Stomach (tissue), 9 donors: ENCODE results near the gene ADIPOR1. TPM values are rescaled to one million over a fixed set of nuclear protein-coding genes. Genes with fewer than 3 reads are reported as not detected.

ENCODE experiments used
- DNase-seq, 2 donors: peaks; one replicate each; pipeline versions ENCODE4 v3.0.0 to v3.0.0-alpha.2; 2013 to 2019
- H3K27ac ChIP-seq, 5 donors: fragments of 200-600 bp in 4 of 5; sonication (generic) in 4 of 5; one replicate each; pipeline ENCODE4 v1.5.1; 2013 to 2019; ENCODE audit warnings: mild to moderate bottlenecking in 1 of 5, moderate library complexity in 1 of 5
- H3K27me3 ChIP-seq, 3 donors: fragments of 200-600 bp; sonication (generic); one replicate each; pipeline ENCODE4 v1.5.1; 2017 to 2019; ENCODE audit warnings: mixed run types in 1 of 3
- H3K36me3 ChIP-seq, 4 donors: fragments of 200-600 bp; sonication (generic); 1 replicate in 3 of 4; 2 replicates in 1 of 4; pipeline ENCODE4 v1.5.1; 2016 to 2019
- H3K4me1 ChIP-seq, 4 donors: fragments of 200-600 bp; sonication (generic); one replicate each; pipeline ENCODE4 v1.5.1; 2016 to 2019
- H3K4me3 ChIP-seq, 4 donors: fragments of 200-600 bp; sonication (generic) in 3 of 4; one replicate each; pipeline ENCODE4 v1.5.1; 2016 to 2019; ENCODE audit warnings: mild to moderate bottlenecking in 1 of 4
- H3K9me3 ChIP-seq, 4 donors: fragments of 200-600 bp; sonication (generic); one replicate each; pipeline ENCODE4 v1.5.1; 2016 to 2019
- EP300 ChIP-seq: sonication (generic); formaldehyde crosslinking; IDR thresholded peaks from one replicate; pipeline ENCODE4 v1.6.1; 2017; ENCODE audit warnings: antibody characterized with exemption
- POLR2A ChIP-seq, 4 donors: fragments of 450-650 bp; IDR thresholded peaks; one replicate each; pipeline ENCODE4 v1.6.1; 2016; ENCODE audit warnings: antibody characterized with exemption in 4 of 4, control low read depth in 2 of 4, mild to moderate bottlenecking in 1 of 4, moderate library complexity in 1 of 4
- POLR2AphosphoS5 ChIP-seq, 3 donors: sonication (generic); formaldehyde crosslinking; IDR thresholded peaks; one replicate each; pipeline ENCODE4 v1.6.1; 2016; ENCODE audit warnings: antibody characterized with exemption in 3 of 3
- WGBS, 5 donors: extraction: QIAGEN DNeasy Blood & Tissue Kit in 3 of 5; methylation state at CpG; one replicate each; pipeline versions ENCODE4 v1.1.5 to v1.1.7; 2013 to 2018; 5-methylcytosine and 5-hydroxymethylcytosine counted together
- intact Hi-C: fragments of 100-400 bp; cut with DNase I; formaldehyde crosslinking; loops from one replicate; pipeline ENCODE4 v1.15.1; 2023; ENCODE audit warnings: low total_unique reads
- polyA plus RNA-seq, 3 donors: library from polyadenylated mRNA; stranded (reverse); fragments of 200-250 nt; gene quantifications; one replicate each; pipeline ENCODE4 v1.2.3, GENCODE V29; 2013
- total RNA-seq, 5 donors: library from RNA; depleted of rRNA; stranded (reverse); fragments of >200 nt; gene quantifications; one replicate each; pipeline versions ENCODE4 v1.1.0 to v1.2.3, GENCODE V29; 2014 to 2016
- TF ChIP-seq, protein P1 (sequence below), 7 experiments: fragments of 450-650 bp in 4 of 7; fragments of 200-600 bp in 3 of 7; sonication (generic) in 3 of 7; IDR thresholded peaks; one replicate each; pipeline ENCODE4 v1.5.1; 2016 to 2019; ENCODE audit warnings: antibody characterized with exemption in 7 of 7, control low read depth in 2 of 7, mild to moderate bottlenecking in 1 of 7
- donor health status: healthy with polysubstance abuse.
- donor health status: Bipolar disorder and iron deficiency.
- donor health status: healthy.

ADIPOR1 gene
- total and polyA plus RNA-seq, 8 donors, result 46.1 to 112 (median 65.9) TPM

- H3K4me1 ChIP-seq, result peaks cover 0 to 18% (median 11%) of the 10 kb centered on the region in 4 donors
- 75 to 92% (median 81%) methylated on average over 1 of the region's 1 CpG for WGBS, 5 donors
- intact Hi-C loops, result no loop called here
- no peak for TF ChIP-seq POLR2AphosphoS5 (IDR thresholded peaks at IDR 0.05)
- TF ChIP-seq, protein P1, sequence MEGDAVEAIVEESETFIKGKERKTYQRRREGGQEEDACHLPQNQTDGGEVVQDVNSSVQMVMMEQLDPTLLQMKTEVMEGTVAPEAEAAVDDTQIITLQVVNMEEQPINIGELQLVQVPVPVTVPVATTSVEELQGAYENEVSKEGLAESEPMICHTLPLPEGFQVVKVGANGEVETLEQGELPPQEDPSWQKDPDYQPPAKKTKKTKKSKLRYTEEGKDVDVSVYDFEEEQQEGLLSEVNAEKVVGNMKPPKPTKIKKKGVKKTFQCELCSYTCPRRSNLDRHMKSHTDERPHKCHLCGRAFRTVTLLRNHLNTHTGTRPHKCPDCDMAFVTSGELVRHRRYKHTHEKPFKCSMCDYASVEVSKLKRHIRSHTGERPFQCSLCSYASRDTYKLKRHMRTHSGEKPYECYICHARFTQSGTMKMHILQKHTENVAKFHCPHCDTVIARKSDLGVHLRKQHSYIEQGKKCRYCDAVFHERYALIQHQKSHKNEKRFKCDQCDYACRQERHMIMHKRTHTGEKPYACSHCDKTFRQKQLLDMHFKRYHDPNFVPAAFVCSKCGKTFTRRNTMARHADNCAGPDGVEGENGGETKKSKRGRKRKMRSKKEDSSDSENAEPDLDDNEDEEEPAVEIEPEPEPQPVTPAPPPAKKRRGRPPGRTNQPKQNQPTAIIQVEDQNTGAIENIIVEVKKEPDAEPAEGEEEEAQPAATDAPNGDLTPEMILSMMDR (IDR thresholded peaks at IDR 0.05), result no peak
- TF ChIP-seq EP300, result no peak
- TF ChIP-seq POLR2A (IDR thresholded peaks at IDR 0.05), result no peak
- no peaks in the 10 kb centered on the region for H3K9me3 ChIP-seq
- peaks cover 0 to 7% (median 0%) of the 10 kb centered on the region in 3 donors for H3K27me3 ChIP-seq
- no peaks in the 10 kb centered on the region for H3K36me3 ChIP-seq
- no peak for DNase-seq
- no peak overlapping the region for H3K27ac ChIP-seq
- H3K4me3 ChIP-seq, result no peak overlapping the region
These were observed 44.8 kb upstream of the ADIPOR1 start for GRCh38 chr1:203002951-203003350.

DNA sequence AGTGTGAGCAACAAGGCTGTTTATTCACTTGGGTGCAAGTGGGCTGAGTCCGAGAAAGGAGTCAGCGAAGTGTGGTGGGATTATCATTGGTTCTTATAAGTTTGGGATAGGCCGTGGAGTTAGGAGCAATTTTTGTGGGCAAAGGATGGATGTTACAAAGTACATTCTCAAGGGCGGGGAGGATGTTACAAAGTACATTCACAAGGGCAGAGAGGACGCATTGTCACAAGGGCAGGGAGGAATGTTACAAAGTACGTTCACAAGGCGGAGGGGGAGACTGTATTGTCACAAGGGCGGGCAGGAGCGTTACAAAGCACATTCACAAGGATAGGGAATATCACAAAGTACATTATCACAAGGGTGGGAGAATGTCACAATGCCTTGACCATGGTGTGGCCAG is 43.9 kb upstream of the ADIPOR1 start:
- Histone ChIP-seq H3K4me3 (no peak overlapping the region), H3K4me1 (peaks cover 0 to 17% (median 10%) of the 10 kb centered on the region in 4 donors), H3K36me3 (no peaks in the 10 kb centered on the region), H3K9me3 (no peaks in the 10 kb centered on the region), H3K27ac (no peak overlapping the region), H3K27me3 (peaks cover 0 to 7% (median 0%) of the 10 kb centered on the region in 3 donors)
- DNase-seq, result no peak
- WGBS, 5 donors, result 68 to 74% (median 71%) methylated on average over 9 of the region's 9 CpGs
- intact Hi-C loops, result no loop called here
- TF ChIP-seq EP300, result no peak
- TF ChIP-seq, protein P1 (IDR thresholded peaks at IDR 0.05), result no peak
- TF ChIP-seq POLR2AphosphoS5 (IDR thresholded peaks at IDR 0.05), result no peak
- no peak for TF ChIP-seq POLR2A (IDR thresholded peaks at IDR 0.05)

- H3K4me3 ChIP-seq, result no peak overlapping the region
- no peaks in the 10 kb centered on the region for H3K9me3 ChIP-seq
- H3K36me3 ChIP-seq, result no peaks in the 10 kb centered on the region
- no peak overlapping the region for H3K27ac ChIP-seq
- 62 to 75% (median 74%) methylated on average over 3 of the region's 3 CpGs for WGBS, 5 donors
- TF ChIP-seq POLR2AphosphoS5 (IDR thresholded peaks at IDR 0.05) (no peak), EP300 (no peak), POLR2A (IDR thresholded peaks at IDR 0.05) (no peak)
- TF ChIP-seq, protein P1 (IDR thresholded peaks at IDR 0.05), result no peak
- H3K4me1 ChIP-seq, result peaks cover 0 to 7% (median 4%) of the 10 kb centered on the region in 4 donors
- intact Hi-C loops, result no loop called here
- peaks cover 0 to 7% (median 3%) of the 10 kb centered on the region in 3 donors for H3K27me3 ChIP-seq
- no peak for DNase-seq
These were observed 42.3 kb upstream of the ADIPOR1 start for GRCh38 chr1:203000217-203000944.

GRCh38 chr1:202998836-202999750 is 41.0 kb upstream of the ADIPOR1 start:
- intact Hi-C loops, result no loop called here
- Histone ChIP-seq H3K36me3 (no peaks in the 10 kb centered on the region), H3K9me3 (no peaks in the 10 kb centered on the region), H3K27me3 (peaks cover 0 to 15% (median 3%) of the 10 kb centered on the region in 3 donors), H3K4me3 (no peak overlapping the region), H3K27ac (no peak overlapping the region), H3K4me1 (peaks cover 0 to 7% (median 4%) of the 10 kb centered on the region in 4 donors)
- peak; percentile 64 to 79 for DNase-seq
- TF ChIP-seq EP300, result no peak
- TF ChIP-seq, protein P1 (IDR thresholded peaks at IDR 0.05), result peak in 5 of 7 experiments; percentile 46 to 76 (median 70)
- TF ChIP-seq POLR2A (IDR thresholded peaks at IDR 0.05), result no peak
- TF ChIP-seq POLR2AphosphoS5 (IDR thresholded peaks at IDR 0.05), result peak in 1 of 3 donors; percentile 5
- 35 to 52% (median 42%) methylated on average over 14 of the region's 14 CpGs for WGBS, 5 donors
